Suprapubic skin (tissue), 4 donors: Measurements from ENCODE around the gene PSMG4. TPM values are rescaled to one million over a fixed set of nuclear protein-coding genes. Genes with fewer than 3 reads are reported as not detected.

Source experiments
- DNase-seq, 2 donors: peaks; one replicate each; pipeline ENCODE4 v3.0.0-alpha.2; 2019; ENCODE audit warnings: low spot score in 2 of 2
- H3K27ac ChIP-seq: fragments of 200-600 bp; sonication (generic); one replicate; pipeline ENCODE4 v1.5.1; 2019
- H3K27me3 ChIP-seq: fragments of 200-600 bp; sonication (generic); one replicate; pipeline ENCODE4 v1.5.1; 2019
- H3K36me3 ChIP-seq: fragments of 200-600 bp; sonication (generic); one replicate; pipeline ENCODE4 v1.5.1; 2019
- H3K4me1 ChIP-seq: fragments of 200-600 bp; sonication (generic); one replicate; pipeline ENCODE4 v1.5.1; 2019
- H3K4me3 ChIP-seq: fragments of 200-600 bp; sonication (generic); one replicate; pipeline ENCODE4 v1.5.1; 2019; ENCODE audit warnings: mild to moderate bottlenecking
- H3K9me3 ChIP-seq: fragments of 200-600 bp; sonication (generic); one replicate; pipeline ENCODE4 v1.5.1; 2019
- CTCF ChIP-seq, 2 donors: fragments of 200-600 bp in 1 of 2; fragments of 450-650 bp in 1 of 2; sonication (generic) in 1 of 2; IDR thresholded peaks; one replicate each; pipeline ENCODE4 v1.5.1; 2016 to 2019; ENCODE audit warnings: antibody characterized with exemption in 2 of 2, mild to moderate bottlenecking in 1 of 2, moderate library complexity in 1 of 2
- EP300 ChIP-seq: sonication (generic); formaldehyde crosslinking; IDR thresholded peaks from one replicate; pipeline ENCODE4 v1.6.1; 2017; ENCODE audit warnings: antibody characterized with exemption
- POLR2A ChIP-seq, 2 donors: fragments of 450-650 bp; IDR thresholded peaks; one replicate each; pipeline ENCODE4 v1.6.1; 2017; ENCODE audit warnings: antibody characterized with exemption in 2 of 2, mild to moderate bottlenecking in 2 of 2, moderate library complexity in 2 of 2
- POLR2AphosphoS5 ChIP-seq, 3 donors: sonication (generic); formaldehyde crosslinking; IDR thresholded peaks; one replicate each; pipeline ENCODE4 v1.6.1; 2017; ENCODE audit warnings: antibody characterized with exemption in 3 of 3
- WGBS: methylation state at CpG from one replicate; pipeline ENCODE4 v1.1.5; 2018; 5-methylcytosine and 5-hydroxymethylcytosine counted together
- total RNA-seq, 4 donors: library from RNA; depleted of rRNA; stranded (reverse); fragments of >200 nt; gene quantifications; one replicate each; pipeline ENCODE4 v1.1.0, GENCODE V29; 2016

The PSMG4 gene
- total RNA-seq, 4 donors from 2014 or later, result 11.4 to 32.6 (median 21.1) TPM

GRCh38 chr6:3264356-3264755 is 5.6 kb downstream of the PSMG4 start:
- WGBS, result 65% methylated on average over 1 of the region's 3 CpGs
- Histone ChIP-seq H3K27ac (no peak overlapping the region), H3K4me3 (no peak overlapping the region), H3K9me3 (no peaks in the 10 kb centered on the region), H3K36me3 (peaks cover 26% of the 10 kb centered on the region), H3K4me1 (peaks cover 37% of the 10 kb centered on the region), H3K27me3 (no peaks in the 10 kb centered on the region)
- TF ChIP-seq EP300 (no peak), POLR2AphosphoS5 (IDR thresholded peaks at IDR 0.05) (no peak), POLR2A (IDR thresholded peaks at IDR 0.05) (no peak), CTCF (IDR thresholded peaks at IDR 0.05) (no peak)
- no peak for DNase-seq

GRCh38 chr6:3265671-3266070 is 6.9 kb downstream of the PSMG4 start:
- TF ChIP-seq EP300 (no peak), CTCF (IDR thresholded peaks at IDR 0.05) (no peak), POLR2A (IDR thresholded peaks at IDR 0.05) (no peak), POLR2AphosphoS5 (IDR thresholded peaks at IDR 0.05) (no peak)
- H3K27ac ChIP-seq, result no peak overlapping the region
- no peak for DNase-seq
- 64% methylated on average over 7 of the region's 9 CpGs for WGBS
- H3K4me1 ChIP-seq, result peaks cover 24% of the 10 kb centered on the region
- H3K36me3 ChIP-seq, result peaks cover 40% of the 10 kb centered on the region
- H3K9me3 ChIP-seq, result no peaks in the 10 kb centered on the region
- H3K27me3 ChIP-seq, result no peaks in the 10 kb centered on the region
- no peak overlapping the region for H3K4me3 ChIP-seq

DNA sequence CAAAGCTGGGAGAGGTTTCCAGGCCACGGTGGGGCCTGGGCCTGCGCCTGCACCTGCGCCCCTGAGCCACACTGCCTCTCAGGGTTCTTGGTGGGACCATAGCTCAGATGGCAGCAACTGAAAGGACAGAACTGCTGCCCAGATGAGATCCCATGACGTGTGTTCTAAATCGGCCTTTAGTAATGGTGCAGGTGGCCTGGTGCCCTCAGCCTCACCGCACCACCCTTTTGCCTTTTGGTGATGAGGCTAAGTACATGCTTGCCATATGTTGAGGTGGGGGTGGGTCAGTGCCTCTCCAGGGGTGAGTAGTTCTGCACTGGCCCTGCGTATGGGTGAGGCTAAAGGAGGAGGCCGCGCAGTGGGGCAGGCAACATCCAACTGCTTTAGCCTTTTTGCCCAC is 7.4 kb downstream of the PSMG4 start:
- Histone ChIP-seq H3K27ac (no peak overlapping the region), H3K4me1 (peaks cover 19% of the 10 kb centered on the region), H3K36me3 (peaks cover 45% of the 10 kb centered on the region), H3K4me3 (no peak overlapping the region), H3K9me3 (no peaks in the 10 kb centered on the region), H3K27me3 (no peaks in the 10 kb centered on the region)
- no peak for DNase-seq
- 72% methylated on average over 9 of the region's 9 CpGs for WGBS
- TF ChIP-seq POLR2AphosphoS5 (IDR thresholded peaks at IDR 0.05) (no peak), EP300 (no peak), POLR2A (IDR thresholded peaks at IDR 0.05) (no peak), CTCF (IDR thresholded peaks at IDR 0.05) (no peak)

- no peak overlapping the region for H3K27ac ChIP-seq
- no peaks in the 10 kb centered on the region for H3K9me3 ChIP-seq
- no peak for DNase-seq
- 56% methylated on average over 5 of the region's 5 CpGs for WGBS
- H3K4me1 ChIP-seq, result peaks cover 9% of the 10 kb centered on the region
- H3K27me3 ChIP-seq, result no peaks in the 10 kb centered on the region
- TF ChIP-seq POLR2A (IDR thresholded peaks at IDR 0.05), result no peak
- TF ChIP-seq POLR2AphosphoS5 (IDR thresholded peaks at IDR 0.05), result no peak
- TF ChIP-seq CTCF (IDR thresholded peaks at IDR 0.05), result no peak
- TF ChIP-seq EP300, result no peak
- peaks cover 55% of the 10 kb centered on the region for H3K36me3 ChIP-seq
- H3K4me3 ChIP-seq, result no peak overlapping the region
Measured at GRCh38 chr6:3267162-3267561, 8.4 kb downstream of the PSMG4 start.

- Histone ChIP-seq H3K4me3 (no peak overlapping the region), H3K36me3 (peaks cover 65% of the 10 kb centered on the region)
- no peak for DNase-seq
Measured at GRCh38 chr6:3268680-3269079, 9.9 kb downstream of the PSMG4 start.

More at GRCh38 chr6:3268680-3269079, 9.9 kb downstream of the PSMG4 start:
- Histone ChIP-seq H3K27me3 (no peaks in the 10 kb centered on the region), H3K9me3 (no peaks in the 10 kb centered on the region), H3K4me1 (peaks cover 7% of the 10 kb centered on the region), H3K27ac (no peak overlapping the region)
- WGBS, result 82% methylated on average over 11 of the region's 11 CpGs
- TF ChIP-seq CTCF (IDR thresholded peaks at IDR 0.05), result no peak
